AG10803 (cell line): ENCODE data around the gene HAGHL.

ENCODE experiments used
- DNase-seq: peaks from one replicate; pipeline ENCODE4 v3.0.0; 2010; ENCODE audit warnings: low read depth
- H3K4me3 ChIP-seq: 2 replicates; pipeline ENCODE4 v1.5.1; 2011; ENCODE audit warnings: mild to moderate bottlenecking, low read length, control low read depth
- CTCF ChIP-seq: conservative IDR thresholded peaks from 2 replicates; pipeline ENCODE4 v1.5.1; 2011; ENCODE audit warnings: mild to moderate bottlenecking, low read length, control low read depth, inconsistent platforms

HAGHL gene

GRCh38 chr16:720447-720989, 6.4 kb upstream of the HAGHL start:
- peak overlapping the region; percentile 70 for H3K4me3 ChIP-seq

GRCh38 chr16:720990-721764, 5.7 kb upstream of the HAGHL start, which contains the start of gene ANTKMT:
Gene ANTKMT (plus strand): TSS chr16:721146. CDS start chr16:721275, 129 bp downstream.
- DNase-seq: peak; percentile 67
- H3K4me3 ChIP-seq: peak within 1 kb of the TSS; percentile 70
- no peak for TF ChIP-seq CTCF

More at GRCh38 chr16:720447-720989, 6.4 kb upstream of the HAGHL start:
- peak; percentile 37; the same call in 1 of the 2 replicates for TF ChIP-seq CTCF
- DNase-seq: peak; percentile 59

GRCh38 chr16:721765-722540, 5.0 kb upstream of the HAGHL start:
- no peak for DNase-seq
- no peak for TF ChIP-seq CTCF
- H3K4me3 ChIP-seq: peak overlapping the region; percentile 70

GRCh38 chr16:722835-723633, 3.9 kb upstream of the HAGHL start:
- no peak for DNase-seq
- no peak for TF ChIP-seq CTCF
- no peak overlapping the region for H3K4me3 ChIP-seq

- DNase-seq: no peak
- no peak for TF ChIP-seq CTCF
- H3K4me3 ChIP-seq: no peak overlapping the region
Measured at GRCh38 chr16:723695-724094, 3.2 kb upstream of the HAGHL start.

GRCh38 chr16:724188-725040, 2.5 kb upstream of the HAGHL start:
- DNase-seq: no peak
- H3K4me3 ChIP-seq: no peak overlapping the region
- no peak for TF ChIP-seq CTCF
